ENCODE results near the gene AFF3.

DNA sequence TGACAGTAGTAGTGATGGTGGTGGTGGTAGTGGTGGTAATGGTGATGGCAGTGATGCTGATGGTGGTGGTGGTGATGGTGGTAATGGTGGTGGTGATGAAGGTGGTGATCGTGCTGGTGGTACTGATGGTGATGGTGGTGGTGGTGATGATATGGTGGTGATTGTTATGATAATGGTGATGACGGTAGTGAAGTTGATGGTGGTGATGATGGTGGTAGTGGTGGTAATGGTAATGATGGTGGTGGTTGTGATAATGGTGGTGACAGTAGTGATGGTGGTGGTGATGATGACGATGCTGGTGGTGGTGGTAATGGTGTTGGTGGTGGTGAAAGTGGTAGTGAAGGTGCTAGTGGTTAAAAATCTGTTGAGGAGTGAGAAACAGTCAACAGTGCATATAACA is 125.6 kb downstream of the AFF3 start:
- TF ChIP-seq, protein P1, sequence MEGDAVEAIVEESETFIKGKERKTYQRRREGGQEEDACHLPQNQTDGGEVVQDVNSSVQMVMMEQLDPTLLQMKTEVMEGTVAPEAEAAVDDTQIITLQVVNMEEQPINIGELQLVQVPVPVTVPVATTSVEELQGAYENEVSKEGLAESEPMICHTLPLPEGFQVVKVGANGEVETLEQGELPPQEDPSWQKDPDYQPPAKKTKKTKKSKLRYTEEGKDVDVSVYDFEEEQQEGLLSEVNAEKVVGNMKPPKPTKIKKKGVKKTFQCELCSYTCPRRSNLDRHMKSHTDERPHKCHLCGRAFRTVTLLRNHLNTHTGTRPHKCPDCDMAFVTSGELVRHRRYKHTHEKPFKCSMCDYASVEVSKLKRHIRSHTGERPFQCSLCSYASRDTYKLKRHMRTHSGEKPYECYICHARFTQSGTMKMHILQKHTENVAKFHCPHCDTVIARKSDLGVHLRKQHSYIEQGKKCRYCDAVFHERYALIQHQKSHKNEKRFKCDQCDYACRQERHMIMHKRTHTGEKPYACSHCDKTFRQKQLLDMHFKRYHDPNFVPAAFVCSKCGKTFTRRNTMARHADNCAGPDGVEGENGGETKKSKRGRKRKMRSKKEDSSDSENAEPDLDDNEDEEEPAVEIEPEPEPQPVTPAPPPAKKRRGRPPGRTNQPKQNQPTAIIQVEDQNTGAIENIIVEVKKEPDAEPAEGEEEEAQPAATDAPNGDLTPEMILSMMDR (IDR thresholded peaks at IDR 0.05; ENCODE audit: low read length): no peak
- TF ChIP-seq EZH2 (IDR thresholded peaks at IDR 0.05; ENCODE audit: borderline replicate concordance, low read length): no peak

All from OCI-LY1 (cell line).